Measurements from ENCODE around the gene SLC30A4. TPM values are rescaled to one million over a fixed set of nuclear protein-coding genes. Genes with fewer than 3 reads are reported as not detected.
"Not testable (repeated sequence)": the region's sequence is repeated elsewhere in the genome, so short reads cannot be mapped to it uniquely, and the experiment has no call there.

SLC30A4 gene
- total and polyA plus RNA-seq, 8 donors: 0.80 to 2.2 (median 1.4) TPM

DNA sequence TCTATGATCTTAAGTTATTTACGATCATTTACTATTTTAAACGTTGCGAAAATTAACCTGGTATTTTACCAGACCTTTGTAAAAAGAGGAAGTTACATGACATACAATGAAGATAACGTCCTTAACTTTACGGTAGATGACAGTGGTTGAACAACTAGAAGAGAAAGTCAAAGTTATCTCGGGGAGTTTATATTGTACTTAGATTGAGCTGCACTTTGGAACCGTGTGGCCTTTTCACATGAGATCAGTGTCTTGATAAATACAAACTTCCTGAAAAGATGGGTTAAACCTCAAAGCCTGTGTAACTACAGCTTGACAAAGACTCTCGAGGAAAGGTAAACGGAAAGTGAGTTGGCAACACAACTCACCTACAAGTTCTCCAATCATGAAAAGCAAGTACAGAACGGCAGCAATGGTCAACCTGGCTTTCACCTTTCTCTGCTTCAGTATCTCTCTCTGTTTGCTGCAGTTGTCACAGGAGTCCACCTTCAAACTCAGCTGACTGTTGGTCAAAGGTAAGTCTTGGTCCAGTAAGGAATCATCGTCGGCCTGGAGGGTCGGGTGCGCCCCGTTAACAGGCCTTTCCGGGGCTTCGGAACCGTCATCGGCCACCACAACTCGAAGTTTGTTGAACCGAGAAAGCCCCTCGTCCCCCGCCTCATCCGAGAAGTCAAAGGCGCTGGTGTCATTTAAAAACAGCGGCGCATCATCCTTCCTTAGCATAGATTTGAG is 793 bp downstream of the SLC30A4 start:
- intact Hi-C loops (cut with DNase I): loop anchor here in 1 of 3 donors (10.0 kb wide), 1 partner anchor 93 kb away; no protein-coding TSS in a partner anchor
- Histone ChIP-seq H3K36me3 (no peaks in the 10 kb centered on the region), H3K27ac (peak overlapping the region; percentile 46 to 77 (median 64)), H3K9me3 (no peaks in the 10 kb centered on the region), H3K4me1 (peaks cover 0 to 10% (median 8%) of the 10 kb centered on the region in 3 donors), H3K4me3 (peak overlapping the region; percentile 72 to 87 (median 78)), H3K27me3 (no peaks in the 10 kb centered on the region)
- TF ChIP-seq, protein P1, sequence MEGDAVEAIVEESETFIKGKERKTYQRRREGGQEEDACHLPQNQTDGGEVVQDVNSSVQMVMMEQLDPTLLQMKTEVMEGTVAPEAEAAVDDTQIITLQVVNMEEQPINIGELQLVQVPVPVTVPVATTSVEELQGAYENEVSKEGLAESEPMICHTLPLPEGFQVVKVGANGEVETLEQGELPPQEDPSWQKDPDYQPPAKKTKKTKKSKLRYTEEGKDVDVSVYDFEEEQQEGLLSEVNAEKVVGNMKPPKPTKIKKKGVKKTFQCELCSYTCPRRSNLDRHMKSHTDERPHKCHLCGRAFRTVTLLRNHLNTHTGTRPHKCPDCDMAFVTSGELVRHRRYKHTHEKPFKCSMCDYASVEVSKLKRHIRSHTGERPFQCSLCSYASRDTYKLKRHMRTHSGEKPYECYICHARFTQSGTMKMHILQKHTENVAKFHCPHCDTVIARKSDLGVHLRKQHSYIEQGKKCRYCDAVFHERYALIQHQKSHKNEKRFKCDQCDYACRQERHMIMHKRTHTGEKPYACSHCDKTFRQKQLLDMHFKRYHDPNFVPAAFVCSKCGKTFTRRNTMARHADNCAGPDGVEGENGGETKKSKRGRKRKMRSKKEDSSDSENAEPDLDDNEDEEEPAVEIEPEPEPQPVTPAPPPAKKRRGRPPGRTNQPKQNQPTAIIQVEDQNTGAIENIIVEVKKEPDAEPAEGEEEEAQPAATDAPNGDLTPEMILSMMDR (IDR thresholded peaks at IDR 0.05): no peak
- ATAC-seq: peak; percentile 17 to 60 (median 46)
- WGBS, 2 donors: 1 to 2% methylated on average over 27 of the region's 27 CpGs
- DNase-seq: peak in 1 of 6 donors; percentile 15
- no peak for FAIRE-seq

DNA sequence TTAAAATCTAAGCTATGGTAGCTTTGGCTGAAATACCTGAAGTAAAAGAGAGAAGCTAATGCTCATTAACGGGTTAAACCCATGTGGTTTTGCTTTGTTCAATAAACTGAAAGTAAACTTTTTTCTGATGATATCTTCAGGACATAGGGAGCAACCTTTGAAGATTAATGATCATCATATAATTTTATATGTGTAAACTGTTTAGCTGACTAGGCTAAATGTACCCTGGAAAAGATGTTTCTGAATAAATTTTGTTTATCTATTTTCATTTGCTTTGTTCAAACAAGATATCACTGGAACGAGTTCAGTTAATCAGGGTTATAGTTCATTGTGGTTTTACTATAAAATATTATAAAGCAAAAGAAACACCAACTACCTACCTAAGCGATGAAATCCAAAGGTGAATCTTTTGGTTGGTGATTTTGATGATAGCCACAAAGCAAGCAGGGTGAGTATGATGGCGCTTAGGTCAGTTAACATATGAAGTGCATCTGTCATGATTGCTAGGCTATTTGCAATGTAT is 11.7 kb downstream of the SLC30A4 start:
- H3K27me3 ChIP-seq: no peaks in the 10 kb centered on the region
- H3K27ac ChIP-seq: no peak overlapping the region
- H3K4me3 ChIP-seq: no peak overlapping the region
- TF ChIP-seq, protein P1 (IDR thresholded peaks at IDR 0.05): no peak
- intact Hi-C loops (cut with DNase I): no loop called here
- H3K9me3 ChIP-seq: no peaks in the 10 kb centered on the region
- DNase-seq (no peak), FAIRE-seq (no peak), ATAC-seq (no peak)
- 70 to 73% methylated on average over 4 of the region's 4 CpGs for WGBS, 2 donors
- no peaks in the 10 kb centered on the region for H3K36me3 ChIP-seq
- H3K4me1 ChIP-seq: no peaks in the 10 kb centered on the region

DNA sequence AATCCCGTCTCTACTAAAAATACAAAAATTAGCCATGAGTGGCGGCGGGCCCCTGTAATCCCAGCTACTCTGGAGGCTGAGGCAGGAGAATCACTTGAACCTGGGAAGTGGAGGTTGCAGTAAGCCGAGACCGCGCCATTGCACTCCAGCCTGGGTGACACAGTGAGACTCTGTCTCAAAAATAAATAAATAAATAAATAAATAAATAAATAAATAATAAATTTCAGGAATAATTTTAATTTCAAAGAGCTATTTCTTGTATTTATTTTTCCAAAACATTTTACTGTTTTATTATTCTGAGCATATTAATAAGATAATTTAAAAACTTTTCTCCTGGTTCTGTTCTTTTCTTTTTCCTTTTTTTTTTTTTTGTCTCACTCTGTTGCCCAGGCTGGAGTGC is 15.4 kb downstream of the SLC30A4 start:
- DNase-seq; H3K27ac ChIP-seq; intact Hi-C loops (cut with DNase I); H3K27me3 ChIP-seq; H3K4me1 ChIP-seq; FAIRE-seq; ATAC-seq; H3K4me3 ChIP-seq; H3K9me3 ChIP-seq; H3K36me3 ChIP-seq: not testable (repeated sequence)
- 94 to 96% methylated on average over 6 of the region's 6 CpGs for WGBS, 2 donors

DNA sequence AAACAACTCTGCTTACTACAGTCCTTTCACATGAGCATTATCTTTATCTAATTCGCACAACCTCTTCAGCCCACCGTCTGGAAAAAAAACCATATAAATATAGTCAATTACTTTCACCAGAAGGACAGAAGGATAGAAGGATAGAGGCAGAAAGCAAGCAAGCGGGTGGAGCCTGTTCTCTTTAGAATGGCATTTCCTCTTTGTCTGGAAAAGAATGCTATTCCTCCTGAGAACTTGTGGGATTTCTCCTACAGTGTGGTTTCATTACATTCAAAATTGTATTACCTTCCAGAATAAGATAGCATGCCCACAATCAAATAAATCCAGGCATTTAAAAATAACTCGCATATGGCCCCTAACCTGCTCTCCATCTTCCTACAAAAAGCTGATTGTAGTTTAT is 23.1 kb downstream of the SLC30A4 start:
- ATAC-seq (no peak), DNase-seq (no peak), FAIRE-seq (no peak)
- TF ChIP-seq, protein P1 (IDR thresholded peaks at IDR 0.05): no peak
- no peaks in the 10 kb centered on the region for H3K4me1 ChIP-seq
- no peak overlapping the region for H3K4me3 ChIP-seq
- H3K9me3 ChIP-seq: no peaks in the 10 kb centered on the region
- no peaks in the 10 kb centered on the region for H3K27me3 ChIP-seq
- intact Hi-C loops (cut with DNase I): no loop called here
- H3K27ac ChIP-seq: no peak overlapping the region
- WGBS, 2 donors: 88 to 89% methylated on average over 4 of the region's 4 CpGs
- no peaks in the 10 kb centered on the region for H3K36me3 ChIP-seq

DNA sequence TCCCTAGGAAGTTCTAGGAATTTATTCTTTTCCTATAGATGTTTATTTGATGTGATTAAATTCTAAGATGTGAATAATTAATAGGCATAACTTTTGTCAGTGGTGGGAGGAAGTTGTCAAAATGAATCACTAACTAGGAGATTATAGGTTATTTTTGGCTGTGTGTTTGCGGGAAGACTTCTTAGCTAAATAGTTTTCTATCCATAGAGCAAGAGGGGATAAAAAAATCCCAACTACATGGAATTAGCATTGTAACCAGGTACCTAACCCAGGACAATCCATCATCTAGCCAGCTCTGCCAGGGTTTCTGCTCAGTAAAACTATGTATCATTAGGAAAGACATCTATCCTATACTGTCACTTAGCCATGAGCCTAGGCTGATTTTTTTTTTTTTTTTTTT is 23.9 kb downstream of the SLC30A4 start:
- Histone ChIP-seq H3K4me1 (no peaks in the 10 kb centered on the region), H3K9me3 (no peaks in the 10 kb centered on the region), H3K27ac (no peak overlapping the region), H3K4me3 (no peak overlapping the region), H3K27me3 (no peaks in the 10 kb centered on the region), H3K36me3 (no peaks in the 10 kb centered on the region)
- TF ChIP-seq, protein P1 (IDR thresholded peaks at IDR 0.05): no peak
- ATAC-seq (no peak), FAIRE-seq (no peak), DNase-seq (no peak)
- intact Hi-C loops (cut with DNase I): no loop called here
- WGBS, 2 donors: 85 to 89% methylated on average over 1 of the region's 1 CpG
